ENCODE measurements around the gene TRMT1. TPM values are rescaled to one million over a fixed set of nuclear protein-coding genes. Genes with fewer than 3 reads are reported as not detected.
"Not testable (repeated sequence)": the region's sequence is repeated elsewhere in the genome, so short reads cannot be mapped to it uniquely, and the experiment has no call there.

The TRMT1 gene
- total RNA-seq, 4 donors from 2014 or later: 35.1 to 46.2 (median 40.6) TPM

GRCh38 chr19:13149628-13150186 lies 33.2 kb upstream of the TRMT1 start:
- Histone ChIP-seq H3K27ac (peak overlapping the region; percentile 97), H3K27me3 (no peaks in the 10 kb centered on the region), H3K4me3 (peak overlapping the region; percentile 79), H3K4me1 (peaks cover 22% of the 10 kb centered on the region), H3K9me3 (no peaks in the 10 kb centered on the region), H3K36me3 (peaks cover 9% of the 10 kb centered on the region)
- WGBS: 1% methylated on average over 14 of the region's 46 CpGs
- peak in 1 of 2 donors; percentile 78 for DNase-seq (ENCODE audit: low spot score in 2 of 2)
- no peak for TF ChIP-seq CTCF (IDR thresholded peaks at IDR 0.05)
- TF ChIP-seq POLR2AphosphoS5 (IDR thresholded peaks at IDR 0.05): peak in 1 of 3 donors; percentile 35

GRCh38 chr19:13149173-13149627 lies 32.7 kb upstream of the TRMT1 start:
- not testable (repeated sequence) for DNase-seq (ENCODE audit: low spot score in 2 of 2); H3K9me3 ChIP-seq; H3K27me3 ChIP-seq
- H3K4me3 ChIP-seq: peak overlapping the region; percentile 79
- peaks cover 22% of the 10 kb centered on the region for H3K4me1 ChIP-seq
- WGBS: 20% methylated on average over 17 of the region's 17 CpGs
- H3K27ac ChIP-seq: peak overlapping the region; percentile 97
- H3K36me3 ChIP-seq: peaks cover 14% of the 10 kb centered on the region

GRCh38 chr19:13146763-13147563 lies 30.4 kb upstream of the TRMT1 start:
- Histone ChIP-seq H3K27me3 (no peaks in the 10 kb centered on the region), H3K4me1 (peaks cover 19% of the 10 kb centered on the region), H3K27ac (no peak overlapping the region), H3K36me3 (peaks cover 19% of the 10 kb centered on the region), H3K4me3 (no peak overlapping the region), H3K9me3 (no peaks in the 10 kb centered on the region)
- no peak for DNase-seq (ENCODE audit: low spot score in 2 of 2)
- 73% methylated on average over 14 of the region's 16 CpGs for WGBS
- TF ChIP-seq POLR2AphosphoS5 (IDR thresholded peaks at IDR 0.05) (no peak), EP300 (IDR thresholded peaks at IDR 0.05) (no peak), CTCF (IDR thresholded peaks at IDR 0.05) (no peak), POLR2A (IDR thresholded peaks at IDR 0.05) (no peak)

- 77% methylated on average over 9 of the region's 11 CpGs for WGBS
- Histone ChIP-seq H3K36me3 (peaks cover 62% of the 10 kb centered on the region), H3K27me3 (no peaks in the 10 kb centered on the region), H3K4me3 (no peak overlapping the region), H3K27ac (no peak overlapping the region), H3K4me1 (no peaks in the 10 kb centered on the region), H3K9me3 (no peaks in the 10 kb centered on the region)
- DNase-seq (ENCODE audit: low spot score in 2 of 2): no peak
- TF ChIP-seq POLR2AphosphoS5 (IDR thresholded peaks at IDR 0.05) (no peak), CTCF (IDR thresholded peaks at IDR 0.05) (no peak), POLR2A (IDR thresholded peaks at IDR 0.05) (no peak), EP300 (IDR thresholded peaks at IDR 0.05) (no peak)
Observed at GRCh38 chr19:13139633-13140311, 23.2 kb upstream of the TRMT1 start.

GRCh38 chr19:13138916-13139198 lies 22.3 kb upstream of the TRMT1 start:
- WGBS: 78% methylated on average over 10 of the region's 10 CpGs
- H3K4me3 ChIP-seq: no peak overlapping the region
- TF ChIP-seq POLR2AphosphoS5 (IDR thresholded peaks at IDR 0.05) (no peak), CTCF (IDR thresholded peaks at IDR 0.05) (no peak), EP300 (IDR thresholded peaks at IDR 0.05) (no peak), POLR2A (IDR thresholded peaks at IDR 0.05) (no peak)
- no peaks in the 10 kb centered on the region for H3K4me1 ChIP-seq
- no peak for DNase-seq (ENCODE audit: low spot score in 2 of 2)
- no peak overlapping the region for H3K27ac ChIP-seq
- no peaks in the 10 kb centered on the region for H3K27me3 ChIP-seq
- H3K9me3 ChIP-seq: no peaks in the 10 kb centered on the region
- H3K36me3 ChIP-seq: peaks cover 55% of the 10 kb centered on the region
